OCI-LY7 (cell line): ENCODE data around the gene APOA1. TPM values are rescaled to one million over a fixed set of nuclear protein-coding genes. Genes with fewer than 3 reads are reported as not detected.

Experiments used
- BruUV-seq: library from RNA; stranded (reverse); fragments of 400-500 nt; replicated peaks from 2 replicates; lab custom pipeline; 2021; lab: Mats Ljungman, UMichigan
- CTCF ChIA-PET: fragments of 300-600 bp; sonication (Branson Sonifier 250); formaldehyde crosslinking; loops from one replicate; lab custom pipeline; 2022; ENCODE audit warnings: antibody characterized with exemption; ENCODE audit not compliant: unreplicated experiment; lab: Charles Lee
- POLR2A ChIA-PET: fragments of 300-600 bp; sonication (Branson Sonifier 250); formaldehyde crosslinking; loops from one replicate; lab custom pipeline; 2022; ENCODE audit warnings: antibody characterized with exemption; lab: Charles Lee
- DNase-seq: peaks from one replicate; pipeline ENCODE4 v3.0.0-alpha.2; 2015; ENCODE audit warnings: low spot score
- H2AFZ ChIP-seq: fragments of 200-600 bp; sonication (generic), shearing (Covaris generic); 2 replicates; pipeline ENCODE4 v1.6.1; 2014; ENCODE audit warnings: mild to moderate bottlenecking, antibody characterized with exemption, low read length, moderate library complexity
- H3K27ac ChIP-seq: fragments of 200-600 bp; sonication (generic); 2 replicates; pipeline ENCODE4 v1.5.1; 2014; ENCODE audit warnings: mixed run types, low read depth, mild to moderate bottlenecking, moderate library complexity, low read length, inconsistent platforms; ENCODE audit not compliant: poor library complexity, severe bottlenecking
- H3K36me3 ChIP-seq: fragments of 200-600 bp; sonication (generic); 2 replicates; pipeline ENCODE4 v1.6.1; 2014; ENCODE audit warnings: mild to moderate bottlenecking, antibody characterized with exemption, low read length, moderate library complexity, mixed read lengths; ENCODE audit not compliant: insufficient read depth
- H3K4me1 ChIP-seq: fragments of 200-600 bp; sonication (generic); 2 replicates; pipeline ENCODE4 v1.5.1; 2014; ENCODE audit warnings: mild to moderate bottlenecking, low read length; ENCODE audit not compliant: insufficient read depth, poor library complexity, severe bottlenecking
- H3K4me2 ChIP-seq: fragments of 200-600 bp; sonication (generic); 2 replicates; pipeline ENCODE4 v1.6.1; 2014; ENCODE audit warnings: mild to moderate bottlenecking, low read length
- H3K4me3 ChIP-seq: fragments of 200-600 bp; sonication (generic); 2 replicates; pipeline ENCODE4 v1.5.1; 2014; ENCODE audit warnings: mild to moderate bottlenecking, low read depth, low read length; ENCODE audit not compliant: poor library complexity, severe bottlenecking
- H3K79me2 ChIP-seq: fragments of 200-600 bp; sonication (generic); 2 replicates; pipeline ENCODE4 v1.6.1; 2016; ENCODE audit warnings: low read depth, mild to moderate bottlenecking, low read length, moderate library complexity, mixed read lengths; ENCODE audit not compliant: insufficient read depth
- H3K9me2 ChIP-seq: fragments of 200-600 bp; sonication (generic); 2 replicates; pipeline ENCODE4 v1.6.1; 2016; ENCODE audit warnings: mild to moderate bottlenecking, low read length, mixed read lengths; ENCODE audit not compliant: insufficient read depth
- H3K9me3 ChIP-seq: fragments of 200-600 bp; sonication (generic); 2 replicates; pipeline ENCODE4 v1.6.1; 2014; ENCODE audit warnings: mild to moderate bottlenecking, mixed run types, low read length, mixed read lengths
- H4K20me1 ChIP-seq: fragments of 200-600 bp; sonication (generic); 2 replicates; pipeline ENCODE4 v1.6.1; 2014; ENCODE audit warnings: mild to moderate bottlenecking, antibody characterized with exemption, low read length, moderate library complexity, mixed read lengths; ENCODE audit not compliant: insufficient read depth
- EZH2phosphoT487 ChIP-seq: fragments of 200-600 bp; sonication (generic); IDR thresholded peaks from 2 replicates; pipeline ENCODE4 v1.6.1; 2018; ENCODE audit warnings: low read depth, borderline replicate concordance, mild to moderate bottlenecking, mixed run types, antibody characterized with exemption, low read length, moderate library complexity, mixed read lengths
- intact Hi-C: fragments of 100-400 bp; cut with micrococcal nuclease; formaldehyde crosslinking; loops from one replicate; pipeline ENCODE4 v1.10.0; 2022; ENCODE audit not compliant: unreplicated experiment
- total RNA-seq, 2 experiments: library from RNA; depleted of rRNA in 1 of 2; stranded (reverse); fragments of >200 nt in 1 of 2; shearing (Covaris generic) in 1 of 2; gene quantifications; 2 replicates each; pipeline ENCODE4 v1.2.3, GENCODE V29; 2014 to 2022
- TF ChIP-seq, protein P1 (sequence below): fragments of 200-600 bp; sonication (generic); conservative IDR thresholded peaks from 2 replicates; pipeline ENCODE4 v1.5.1; 2014; ENCODE audit warnings: mild to moderate bottlenecking, antibody characterized with exemption, low read length, moderate library complexity, mixed read lengths

The APOA1 gene
- total RNA-seq, 2 experiments from 2014 or later: 0.22 TPM; not detected in 1

DNA sequence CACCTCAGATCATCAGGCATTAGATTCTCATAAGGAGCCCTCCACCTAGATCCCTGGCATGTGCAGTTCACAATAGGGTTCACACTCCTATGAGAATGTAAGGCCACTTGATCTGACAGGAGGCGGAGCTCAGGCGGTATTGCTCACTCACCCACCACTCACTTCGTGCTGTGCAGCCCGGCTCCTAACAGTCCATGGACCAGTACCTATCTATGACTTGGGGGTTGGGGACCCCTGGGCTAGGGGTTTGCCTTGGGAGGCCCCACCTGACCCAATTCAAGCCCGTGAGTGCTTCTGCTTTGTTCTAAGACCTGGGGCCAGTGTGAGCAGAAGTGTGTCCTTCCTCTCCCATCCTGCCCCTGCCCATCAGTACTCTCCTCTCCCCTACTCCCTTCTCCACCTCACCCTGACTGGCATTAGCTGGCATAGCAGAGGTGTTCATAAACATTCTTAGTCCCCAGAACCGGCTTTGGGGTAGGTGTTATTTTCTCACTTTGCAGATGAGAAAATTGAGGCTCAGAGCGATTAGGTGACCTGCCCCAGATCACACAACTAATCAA lies 5.6 kb downstream of the APOA1 start:
- BruUV-seq: no TSS peak
- Histone ChIP-seq H3K9me2 (no peaks in the 10 kb centered on the region), H3K79me2 (no peaks in the 10 kb centered on the region), H4K20me1 (no peaks in the 10 kb centered on the region), H3K4me1 (peaks cover 13% of the 10 kb centered on the region), H3K4me3 (no peak overlapping the region), H3K4me2 (no peak overlapping the region), H2AFZ (no peak overlapping the region), H3K27ac (no peak overlapping the region), H3K9me3 (no peaks in the 10 kb centered on the region), H3K36me3 (no peaks in the 10 kb centered on the region)
- TF ChIP-seq, protein P1, sequence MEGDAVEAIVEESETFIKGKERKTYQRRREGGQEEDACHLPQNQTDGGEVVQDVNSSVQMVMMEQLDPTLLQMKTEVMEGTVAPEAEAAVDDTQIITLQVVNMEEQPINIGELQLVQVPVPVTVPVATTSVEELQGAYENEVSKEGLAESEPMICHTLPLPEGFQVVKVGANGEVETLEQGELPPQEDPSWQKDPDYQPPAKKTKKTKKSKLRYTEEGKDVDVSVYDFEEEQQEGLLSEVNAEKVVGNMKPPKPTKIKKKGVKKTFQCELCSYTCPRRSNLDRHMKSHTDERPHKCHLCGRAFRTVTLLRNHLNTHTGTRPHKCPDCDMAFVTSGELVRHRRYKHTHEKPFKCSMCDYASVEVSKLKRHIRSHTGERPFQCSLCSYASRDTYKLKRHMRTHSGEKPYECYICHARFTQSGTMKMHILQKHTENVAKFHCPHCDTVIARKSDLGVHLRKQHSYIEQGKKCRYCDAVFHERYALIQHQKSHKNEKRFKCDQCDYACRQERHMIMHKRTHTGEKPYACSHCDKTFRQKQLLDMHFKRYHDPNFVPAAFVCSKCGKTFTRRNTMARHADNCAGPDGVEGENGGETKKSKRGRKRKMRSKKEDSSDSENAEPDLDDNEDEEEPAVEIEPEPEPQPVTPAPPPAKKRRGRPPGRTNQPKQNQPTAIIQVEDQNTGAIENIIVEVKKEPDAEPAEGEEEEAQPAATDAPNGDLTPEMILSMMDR: no peak
- TF ChIP-seq EZH2phosphoT487: no peak
- ChIA-PET POLR2A (no interaction called here), CTCF (interaction anchor here (0.9 kb wide), 1 partner anchor 395 kb away, joined by 3 read pairs; no protein-coding TSS in a partner anchor)
- intact Hi-C loops: loop anchor here (1.0 kb wide), 1 partner anchor 274 kb away; no protein-coding TSS in a partner anchor
- no peak for DNase-seq

DNA sequence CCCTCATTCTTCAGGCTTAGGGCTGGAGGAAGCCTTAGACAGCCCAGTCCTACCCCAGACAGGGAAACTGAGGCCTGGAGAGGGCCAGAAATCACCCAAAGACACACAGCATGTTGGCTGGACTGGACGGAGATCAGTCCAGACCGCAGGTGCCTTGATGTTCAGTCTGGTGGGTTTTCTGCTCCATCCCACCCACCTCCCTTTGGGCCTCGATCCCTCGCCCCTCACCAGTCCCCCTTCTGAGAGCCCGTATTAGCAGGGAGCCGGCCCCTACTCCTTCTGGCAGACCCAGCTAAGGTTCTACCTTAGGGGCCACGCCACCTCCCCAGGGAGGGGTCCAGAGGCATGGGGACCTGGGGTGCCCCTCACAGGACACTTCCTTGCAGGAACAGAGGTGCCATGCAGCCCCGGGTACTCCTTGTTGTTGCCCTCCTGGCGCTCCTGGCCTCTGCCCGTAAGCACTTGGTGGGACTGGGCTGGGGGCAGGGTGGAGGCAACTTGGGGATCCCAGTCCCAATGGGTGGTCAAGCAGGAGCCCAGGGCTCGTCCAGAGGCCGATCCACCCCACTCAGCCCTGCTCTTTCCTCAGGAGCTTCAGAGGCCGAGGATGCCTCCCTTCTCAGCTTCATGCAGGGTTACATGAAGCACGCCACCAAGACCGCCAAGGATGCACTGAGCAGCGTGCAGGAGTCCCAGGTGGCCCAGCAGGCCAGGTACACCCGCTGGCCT lies 7.1 kb downstream of the APOA1 start:
- Histone ChIP-seq H3K9me2 (no peaks in the 10 kb centered on the region), H3K4me2 (no peak overlapping the region), H2AFZ (no peak overlapping the region), H3K4me1 (peaks cover 3% of the 10 kb centered on the region), H3K36me3 (no peaks in the 10 kb centered on the region), H3K27ac (no peak overlapping the region), H4K20me1 (no peaks in the 10 kb centered on the region), H3K9me3 (no peaks in the 10 kb centered on the region), H3K79me2 (no peaks in the 10 kb centered on the region), H3K4me3 (no peak overlapping the region)
- ChIA-PET CTCF (no interaction called here), POLR2A (no interaction called here)
- intact Hi-C loops: no loop called here
- BruUV-seq: no TSS peak
- TF ChIP-seq, protein P1: no peak
- TF ChIP-seq EZH2phosphoT487: no peak
- no peak for DNase-seq
